ENCODE measurements around the gene EPHA4.

Gene EPHA4

DNA sequence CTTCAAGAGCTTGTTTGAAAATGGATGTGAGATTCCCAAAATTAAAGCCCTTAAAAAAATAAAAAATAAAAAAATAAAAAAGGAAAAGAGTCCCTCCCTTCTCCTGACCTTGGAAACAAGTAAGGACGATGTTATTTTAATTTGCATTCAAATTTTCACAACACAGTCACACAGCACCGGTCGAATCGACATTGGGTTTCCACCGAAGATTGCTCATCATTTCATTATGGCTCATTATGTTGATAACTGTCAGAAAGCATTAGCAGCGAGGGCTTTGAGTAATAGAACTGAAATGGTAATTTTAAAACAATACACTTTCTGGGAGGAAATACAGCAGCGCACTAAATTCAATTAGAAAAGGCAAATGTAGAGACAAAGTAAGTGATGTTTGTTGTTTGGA lies 78.7 kb downstream of the EPHA4 start:
- Histone ChIP-seq H3K9me3 (replicated peaks; ENCODE audit: insufficient read depth, low read length) (no peaks in the 10 kb centered on the region), H3K9me2 (replicated peaks; ENCODE audit: insufficient read depth, low read length) (no peaks in the 10 kb centered on the region), H3K4me1 (ENCODE audit: low read length) (no peaks in the 10 kb centered on the region), H3K27me3 (replicated peaks; ENCODE audit: insufficient read depth, low read length) (no peaks in the 10 kb centered on the region), H3K4me3 (ENCODE audit: low read length) (no peak overlapping the region), H3K27ac (ENCODE audit: low read length) (no peak overlapping the region), H3K36me3 (replicated peaks; ENCODE audit: insufficient read depth, low read length) (no peaks in the 10 kb centered on the region), H2AFZ (ENCODE audit: low read length) (no peak overlapping the region), H3F3A (ENCODE audit: insufficient read depth, low read length) (no peaks in the 10 kb centered on the region), H3K9ac (ENCODE audit: low read length) (no peak overlapping the region), H4K20me1 (ENCODE audit: insufficient read depth, low read length) (no peaks in the 10 kb centered on the region), H3K79me2 (ENCODE audit: low read length) (no peaks in the 10 kb centered on the region), H3K4me2 (ENCODE audit: low read depth, low read length) (no peak overlapping the region)
- DNase-seq: no peak
- no peak for TF ChIP-seq EZH2 (optimal IDR thresholded peaks at IDR 0.05; ENCODE audit: low read depth, low read length)
- TF ChIP-seq EZH2phosphoT487 (IDR thresholded peaks at IDR 0.05; ENCODE audit: low read length): no peak
- TF ChIP-seq, protein P1, sequence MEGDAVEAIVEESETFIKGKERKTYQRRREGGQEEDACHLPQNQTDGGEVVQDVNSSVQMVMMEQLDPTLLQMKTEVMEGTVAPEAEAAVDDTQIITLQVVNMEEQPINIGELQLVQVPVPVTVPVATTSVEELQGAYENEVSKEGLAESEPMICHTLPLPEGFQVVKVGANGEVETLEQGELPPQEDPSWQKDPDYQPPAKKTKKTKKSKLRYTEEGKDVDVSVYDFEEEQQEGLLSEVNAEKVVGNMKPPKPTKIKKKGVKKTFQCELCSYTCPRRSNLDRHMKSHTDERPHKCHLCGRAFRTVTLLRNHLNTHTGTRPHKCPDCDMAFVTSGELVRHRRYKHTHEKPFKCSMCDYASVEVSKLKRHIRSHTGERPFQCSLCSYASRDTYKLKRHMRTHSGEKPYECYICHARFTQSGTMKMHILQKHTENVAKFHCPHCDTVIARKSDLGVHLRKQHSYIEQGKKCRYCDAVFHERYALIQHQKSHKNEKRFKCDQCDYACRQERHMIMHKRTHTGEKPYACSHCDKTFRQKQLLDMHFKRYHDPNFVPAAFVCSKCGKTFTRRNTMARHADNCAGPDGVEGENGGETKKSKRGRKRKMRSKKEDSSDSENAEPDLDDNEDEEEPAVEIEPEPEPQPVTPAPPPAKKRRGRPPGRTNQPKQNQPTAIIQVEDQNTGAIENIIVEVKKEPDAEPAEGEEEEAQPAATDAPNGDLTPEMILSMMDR (IDR thresholded peaks at IDR 0.05; ENCODE audit: low read length): no peak

DNA sequence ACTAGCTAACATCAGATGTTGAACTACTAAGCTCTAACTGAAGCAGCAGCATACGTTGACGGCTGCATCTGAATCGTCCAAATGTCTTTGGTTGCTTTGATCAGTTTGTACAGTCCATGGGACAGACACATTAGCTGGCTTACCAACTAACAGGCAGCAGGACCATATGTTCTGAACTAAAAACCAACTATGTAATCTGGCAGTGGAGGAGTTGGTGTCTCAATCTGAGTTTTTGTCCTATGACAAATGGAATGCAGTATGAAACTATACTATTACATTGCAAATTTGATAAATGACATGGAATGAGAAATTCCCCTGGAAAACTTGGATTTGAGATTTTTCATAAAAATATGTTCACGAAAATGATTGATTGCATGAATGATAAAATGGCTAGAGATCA lies 79.5 kb downstream of the EPHA4 start:
- no peaks in the 10 kb centered on the region for H3K27me3 ChIP-seq (replicated peaks; ENCODE audit: insufficient read depth, low read length)
- H2AFZ ChIP-seq (ENCODE audit: low read length): no peak overlapping the region
- no peaks in the 10 kb centered on the region for H3K9me2 ChIP-seq (replicated peaks; ENCODE audit: insufficient read depth, low read length)
- TF ChIP-seq EZH2phosphoT487 (IDR thresholded peaks at IDR 0.05; ENCODE audit: low read length) (no peak), EZH2 (optimal IDR thresholded peaks at IDR 0.05; ENCODE audit: low read depth, low read length) (no peak)
- TF ChIP-seq, protein P1 (IDR thresholded peaks at IDR 0.05; ENCODE audit: low read length): no peak
- no peak overlapping the region for H3K27ac ChIP-seq (ENCODE audit: low read length)
- H3K9me3 ChIP-seq (replicated peaks; ENCODE audit: insufficient read depth, low read length): no peaks in the 10 kb centered on the region
- H3K9ac ChIP-seq (ENCODE audit: low read length): no peak overlapping the region
- no peak overlapping the region for H3K4me2 ChIP-seq (ENCODE audit: low read depth, low read length)
- H3K36me3 ChIP-seq (replicated peaks; ENCODE audit: insufficient read depth, low read length): no peaks in the 10 kb centered on the region
- no peaks in the 10 kb centered on the region for H4K20me1 ChIP-seq (ENCODE audit: insufficient read depth, low read length)
- DNase-seq: no peak
- H3F3A ChIP-seq (ENCODE audit: insufficient read depth, low read length): no peaks in the 10 kb centered on the region
- H3K4me1 ChIP-seq (ENCODE audit: low read length): no peaks in the 10 kb centered on the region
- no peaks in the 10 kb centered on the region for H3K79me2 ChIP-seq (ENCODE audit: low read length)
- H3K4me3 ChIP-seq (ENCODE audit: low read length): no peak overlapping the region

DNA sequence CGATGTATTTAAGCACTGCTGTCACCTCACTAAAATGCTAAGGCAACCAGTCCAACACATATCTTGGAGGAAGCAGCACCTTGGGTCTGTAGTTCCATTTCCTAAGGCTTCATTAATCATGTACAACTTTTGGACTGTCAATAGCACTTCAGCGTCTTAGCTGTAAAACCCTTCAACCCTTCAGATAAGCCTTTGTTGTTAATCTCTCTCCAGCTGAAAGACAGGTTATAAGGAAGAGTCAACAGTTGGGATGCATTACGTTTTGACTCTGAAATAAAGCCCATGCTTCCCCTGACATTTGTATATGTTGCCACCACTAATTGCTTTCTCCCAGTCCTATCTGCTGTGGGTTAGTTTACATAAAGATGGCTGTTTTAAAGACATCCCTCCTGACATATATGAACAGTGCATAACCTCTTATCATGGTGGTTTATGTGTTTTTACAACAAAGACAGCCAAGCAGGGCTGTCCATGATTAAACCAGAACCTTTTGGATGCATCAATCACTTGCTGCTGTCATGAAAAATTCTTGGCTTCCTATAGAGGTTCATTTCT lies 81.5 kb downstream of the EPHA4 start:
- no peak for TF ChIP-seq EZH2 (optimal IDR thresholded peaks at IDR 0.05; ENCODE audit: low read depth, low read length)
- TF ChIP-seq EZH2phosphoT487 (IDR thresholded peaks at IDR 0.05; ENCODE audit: low read length): no peak
- TF ChIP-seq, protein P1 (IDR thresholded peaks at IDR 0.05; ENCODE audit: low read length): no peak
- DNase-seq: no peak
- Histone ChIP-seq H3K4me2 (ENCODE audit: low read depth, low read length) (no peak overlapping the region), H3K4me3 (ENCODE audit: low read length) (no peak overlapping the region), H4K20me1 (ENCODE audit: insufficient read depth, low read length) (no peaks in the 10 kb centered on the region), H3K36me3 (replicated peaks; ENCODE audit: insufficient read depth, low read length) (no peaks in the 10 kb centered on the region), H3K27me3 (replicated peaks; ENCODE audit: insufficient read depth, low read length) (no peaks in the 10 kb centered on the region), H3K4me1 (ENCODE audit: low read length) (no peaks in the 10 kb centered on the region), H3K79me2 (ENCODE audit: low read length) (no peaks in the 10 kb centered on the region), H3K9ac (ENCODE audit: low read length) (no peak overlapping the region), H3F3A (ENCODE audit: insufficient read depth, low read length) (no peaks in the 10 kb centered on the region), H3K27ac (ENCODE audit: low read length) (no peak overlapping the region), H3K9me2 (replicated peaks; ENCODE audit: insufficient read depth, low read length) (no peaks in the 10 kb centered on the region), H2AFZ (ENCODE audit: low read length) (no peak overlapping the region), H3K9me3 (replicated peaks; ENCODE audit: insufficient read depth, low read length) (no peaks in the 10 kb centered on the region)
